GM12864 (cell line): Measurements from ENCODE around the gene HPRT1.
"Not testable (repeated sequence)": the region's sequence is repeated elsewhere in the genome, so short reads cannot be mapped to it uniquely, and the experiment has no call there.

Experiments
- DNase-seq: peaks from one replicate; pipeline ENCODE4 v3.0.0-alpha.2; 2011; ENCODE audit warnings: low read depth
- H3K4me3 ChIP-seq: 2 replicates; pipeline ENCODE4 v1.5.1; 2011; ENCODE audit warnings: mild to moderate bottlenecking, low read depth, low read length, control low read depth
- TF ChIP-seq, protein P1 (sequence below): IDR thresholded peaks from 2 replicates; pipeline ENCODE4 v1.5.1; 2011; ENCODE audit warnings: low read depth, mild to moderate bottlenecking, moderate library complexity, low read length, control low read depth, inconsistent platforms; ENCODE audit errors: missing control alignments

The HPRT1 gene

DNA sequence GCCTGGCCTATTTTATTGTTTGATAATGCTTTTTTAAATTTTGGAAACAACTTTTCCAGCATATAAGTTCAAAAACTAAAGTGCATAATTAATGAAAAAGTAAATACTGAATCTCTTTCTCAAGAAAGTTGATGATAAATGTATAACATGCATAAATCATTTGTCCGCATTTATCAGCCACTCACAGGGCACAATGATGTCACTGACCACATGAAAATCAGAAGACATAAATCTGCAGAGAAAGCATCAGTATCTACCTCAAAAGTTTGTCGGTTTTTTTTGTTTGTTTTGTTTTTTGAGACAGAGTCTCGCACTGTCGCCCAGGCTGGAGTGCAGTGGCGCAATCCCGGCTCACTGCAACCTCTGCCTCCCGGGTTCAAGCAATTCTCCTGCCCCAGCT is 5.5 kb upstream of the HPRT1 start:
- DNase-seq: no peak
- no peak overlapping the region for H3K4me3 ChIP-seq
- TF ChIP-seq, protein P1, sequence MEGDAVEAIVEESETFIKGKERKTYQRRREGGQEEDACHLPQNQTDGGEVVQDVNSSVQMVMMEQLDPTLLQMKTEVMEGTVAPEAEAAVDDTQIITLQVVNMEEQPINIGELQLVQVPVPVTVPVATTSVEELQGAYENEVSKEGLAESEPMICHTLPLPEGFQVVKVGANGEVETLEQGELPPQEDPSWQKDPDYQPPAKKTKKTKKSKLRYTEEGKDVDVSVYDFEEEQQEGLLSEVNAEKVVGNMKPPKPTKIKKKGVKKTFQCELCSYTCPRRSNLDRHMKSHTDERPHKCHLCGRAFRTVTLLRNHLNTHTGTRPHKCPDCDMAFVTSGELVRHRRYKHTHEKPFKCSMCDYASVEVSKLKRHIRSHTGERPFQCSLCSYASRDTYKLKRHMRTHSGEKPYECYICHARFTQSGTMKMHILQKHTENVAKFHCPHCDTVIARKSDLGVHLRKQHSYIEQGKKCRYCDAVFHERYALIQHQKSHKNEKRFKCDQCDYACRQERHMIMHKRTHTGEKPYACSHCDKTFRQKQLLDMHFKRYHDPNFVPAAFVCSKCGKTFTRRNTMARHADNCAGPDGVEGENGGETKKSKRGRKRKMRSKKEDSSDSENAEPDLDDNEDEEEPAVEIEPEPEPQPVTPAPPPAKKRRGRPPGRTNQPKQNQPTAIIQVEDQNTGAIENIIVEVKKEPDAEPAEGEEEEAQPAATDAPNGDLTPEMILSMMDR: no peak

DNA sequence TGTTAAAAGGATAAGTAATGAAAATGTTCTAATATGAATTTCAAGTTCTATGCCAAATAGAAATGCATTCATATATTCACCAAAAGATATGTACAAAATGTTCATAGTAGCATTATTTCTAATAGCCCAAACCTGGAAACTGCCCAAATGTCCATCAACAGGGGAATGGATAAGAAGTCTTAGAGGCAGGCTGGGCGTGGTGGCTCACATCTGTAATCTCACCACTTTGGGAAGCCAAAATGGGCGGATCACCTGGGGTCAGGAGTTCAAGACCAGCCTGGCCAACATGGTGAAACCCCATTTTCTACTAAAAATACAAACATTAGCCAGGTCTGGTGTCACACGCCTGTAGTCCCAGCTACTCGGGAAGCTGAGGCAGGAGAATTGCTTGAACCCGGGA is 2.3 kb upstream of the HPRT1 start:
- H3K4me3 ChIP-seq: no peak overlapping the region
- DNase-seq: no peak
- TF ChIP-seq, protein P1: no peak

DNA sequence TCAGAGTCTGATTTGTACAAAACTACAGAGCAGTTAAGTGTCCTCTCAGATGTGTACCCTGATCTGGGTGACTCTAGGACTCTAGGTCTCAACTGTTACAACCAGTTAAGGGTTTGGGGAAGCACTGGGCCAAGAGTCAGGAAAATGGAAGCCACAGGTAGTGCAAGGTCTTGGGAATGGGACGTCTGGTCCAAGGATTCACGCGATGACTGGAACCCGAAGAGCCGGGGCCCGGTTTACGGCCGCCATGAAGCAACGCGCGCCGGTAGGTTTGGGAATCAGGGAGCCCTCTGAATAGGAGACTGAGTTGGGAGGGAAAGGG is 321 bp upstream of the HPRT1 start:
- DNase-seq: no peak
- TF ChIP-seq, protein P1: no peak
- H3K4me3 ChIP-seq: peak overlapping the region; percentile 67

DNA sequence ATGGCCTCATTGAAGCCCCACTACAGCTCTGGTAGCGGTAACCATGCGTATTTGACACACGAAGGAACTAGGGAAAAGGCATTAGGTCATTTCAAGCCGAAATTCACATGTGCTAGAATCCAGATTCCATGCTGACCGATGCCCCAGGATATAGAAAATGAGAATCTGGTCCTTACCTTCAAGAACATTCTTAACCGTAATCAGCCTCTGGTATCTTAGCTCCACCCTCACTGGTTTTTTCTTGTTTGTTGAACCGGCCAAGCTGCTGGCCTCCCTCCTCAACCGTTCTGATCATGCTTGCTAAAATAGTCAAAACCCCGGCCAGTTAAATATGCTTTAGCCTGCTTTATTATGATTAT is 876 bp downstream of the HPRT1 start:
- TF ChIP-seq, protein P1: no peak
- DNase-seq: no peak
- H3K4me3 ChIP-seq: peak overlapping the region; percentile 67

DNA sequence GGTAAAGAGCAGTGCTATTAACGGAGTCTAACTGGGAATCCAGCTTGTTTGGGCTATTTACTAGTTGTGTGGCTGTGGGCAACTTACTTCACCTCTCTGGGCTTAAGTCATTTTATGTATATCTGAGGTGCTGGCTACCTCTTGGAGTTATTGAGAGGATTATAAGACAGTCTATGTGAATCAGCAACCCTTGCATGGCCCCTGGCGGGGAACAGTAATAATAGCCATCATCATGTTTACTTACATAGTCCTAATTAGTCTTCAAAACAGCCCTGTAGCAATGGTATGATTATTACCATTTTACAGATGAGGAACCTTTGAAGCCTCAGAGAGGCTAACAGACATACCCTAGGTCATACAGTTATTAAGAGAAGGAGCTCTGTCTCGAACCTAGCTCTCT is 1.5 kb downstream of the HPRT1 start:
- H3K4me3 ChIP-seq: peak overlapping the region; percentile 67
- DNase-seq: no peak
- TF ChIP-seq, protein P1: peak; percentile 20

DNA sequence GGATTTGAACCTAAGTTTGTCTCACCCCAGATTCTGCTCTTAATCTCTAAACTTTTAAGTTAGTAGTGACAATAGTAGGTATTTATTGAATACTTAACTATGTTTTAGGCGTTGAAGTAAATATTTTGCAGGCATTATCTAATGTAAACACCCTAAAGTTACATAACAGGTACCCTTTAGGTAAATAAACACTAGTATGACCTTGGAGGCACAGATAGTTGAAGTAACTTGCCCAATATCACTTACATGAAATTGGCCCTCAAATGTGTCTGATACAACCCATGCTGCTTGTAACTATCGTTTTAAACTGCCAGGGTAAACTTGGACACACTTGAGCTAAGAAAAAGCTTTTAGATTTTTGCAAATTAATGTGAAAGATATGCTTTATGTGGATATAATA is 3.0 kb downstream of the HPRT1 start:
- DNase-seq: no peak
- no peak overlapping the region for H3K4me3 ChIP-seq
- TF ChIP-seq, protein P1: no peak

DNA sequence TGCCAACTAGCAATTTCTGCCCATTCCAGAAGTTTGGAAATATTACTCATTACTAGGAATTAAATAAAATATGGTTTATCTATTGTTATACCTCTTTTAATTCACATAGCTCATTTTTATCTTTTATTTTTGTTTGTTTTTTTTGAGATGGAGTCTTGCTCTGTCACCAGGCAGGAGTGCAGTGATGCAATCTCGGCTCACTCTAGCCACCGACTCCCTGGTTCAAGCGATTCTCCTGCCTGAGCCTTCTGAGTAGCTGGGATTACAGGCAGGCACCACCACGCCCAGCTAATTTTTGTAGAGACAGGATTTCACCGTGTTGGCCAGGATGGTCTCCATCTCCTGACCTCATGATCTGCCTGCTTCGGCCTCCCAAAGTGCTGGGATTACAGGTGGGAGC is 4.5 kb downstream of the HPRT1 start:
- DNase-seq, H3K4me3 ChIP-seq: not testable (repeated sequence)

DNA sequence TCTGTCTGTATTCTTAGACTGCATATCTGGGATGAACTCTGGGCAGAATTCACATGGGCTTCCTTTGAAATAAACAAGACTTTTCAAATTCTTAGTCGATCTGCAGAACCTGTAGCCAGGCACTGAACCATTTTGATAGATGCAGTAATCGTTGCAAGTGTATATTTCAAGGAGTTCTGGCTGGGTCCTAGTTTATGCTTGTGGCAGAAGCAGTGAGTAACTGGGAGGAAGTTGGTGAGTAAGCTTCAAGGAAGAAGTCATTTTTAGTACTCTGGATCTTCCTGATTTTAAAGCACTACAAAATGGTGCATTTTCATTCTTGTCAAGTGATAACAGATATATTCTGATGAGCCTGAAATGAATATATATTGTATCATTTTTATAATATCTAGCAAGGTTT is 9.5 kb downstream of the HPRT1 start:
- no peak overlapping the region for H3K4me3 ChIP-seq
- TF ChIP-seq, protein P1: no peak
- DNase-seq: no peak
